ENCODE data around the gene WDR86. TPM values are rescaled to one million over a fixed set of nuclear protein-coding genes. Genes with fewer than 3 reads are reported as not detected.
A peak's percentile ranks its signal among the peaks of the same experiment; 100 is the strongest.

Gene WDR86
- total RNA-seq, 1 experiment from 2014 or later: 8.1 TPM

GRCh38 chr7:151405056-151405455, 4.8 kb downstream of the WDR86 start:
- no peak overlapping the region for H2AFZ ChIP-seq (ENCODE audit: low read length)
- H3K23me2 ChIP-seq (ENCODE audit: insufficient read length, low read depth, low read length, poor library complexity, severe bottlenecking): peaks cover 16% of the 10 kb centered on the region
- H3T11ph ChIP-seq (ENCODE audit: low read length): no peak overlapping the region
- no peak overlapping the region for H3K27ac ChIP-seq (ENCODE audit: insufficient read length, low read depth, low read length)
- Mint-ChIP-seq H3K27ac (no peak overlapping the region), H3K36me3 (ENCODE audit: insufficient read depth in 1 of 3, low read depth in 3 of 3) (peaks cover 0 to 8% (median 2%) of the 10 kb centered on the region in 3 experiments; a peak in 5 of 7 replicates), H3K9me3 (no peaks in the 10 kb centered on the region), H3K4me3 (no peak overlapping the region; a peak in 1 of 5 replicates), H3K27me3 (ENCODE audit: low read depth) (peaks cover 11% of the 10 kb centered on the region), H3K4me1 (peaks cover 22 to 30% of the 10 kb centered on the region in 2 experiments)
- no peak overlapping the region for H2AK5ac ChIP-seq (ENCODE audit: insufficient read length, low read length)
- H2BK20ac ChIP-seq (ENCODE audit: low read depth, low read length, poor library complexity, severe bottlenecking): no peak overlapping the region
- WGBS (ENCODE audit: extremely low coverage, insufficient read length, low lambda C conversion rate): no CpG with 5 or more reads among the region's 9 CpGs
- no peak for TF ChIP-seq CTCF (conservative IDR thresholded peaks at IDR 0.05)
- H3K4me1 ChIP-seq (ENCODE audit: insufficient read depth, low read length): no peaks in the 10 kb centered on the region; the same call in 1 of the 2 replicates
- H3K79me2 ChIP-seq (ENCODE audit: insufficient read depth, low read length): no peaks in the 10 kb centered on the region
- DNase-seq: peak; percentile 19
- H3K4me2 ChIP-seq (ENCODE audit: insufficient read depth, insufficient read length, low read length): no peak overlapping the region
- no peak overlapping the region; the same call in 1 of the 2 replicates for H3K14ac ChIP-seq (ENCODE audit: insufficient read depth, low read length)
- no peak overlapping the region for H3K56ac ChIP-seq (ENCODE audit: insufficient read length, low read depth, low read length)
- no peak overlapping the region for H4K91ac ChIP-seq (ENCODE audit: insufficient read length, low read depth, low read length)
- no peak overlapping the region for H4K8ac ChIP-seq (replicated peaks; ENCODE audit: insufficient read length, low read depth, low read length)
- H3K27me3 ChIP-seq (ENCODE audit: insufficient read depth, low read length): no peaks in the 10 kb centered on the region; the same call in 1 of the 2 replicates
- no peak overlapping the region for H3K9ac ChIP-seq (ENCODE audit: extremely low read depth, insufficient read length, low read length)
- no peak overlapping the region for H2BK5ac ChIP-seq (ENCODE audit: insufficient read length, low read length)
- H3K18ac ChIP-seq (ENCODE audit: insufficient read length, low read depth, low read length): no peak overlapping the region
- H3K23ac ChIP-seq (ENCODE audit: insufficient read length, low read depth, low read length): no peak overlapping the region
- H2BK12ac ChIP-seq (ENCODE audit: insufficient read length, low read depth, low read length): no peak overlapping the region
- H4K5ac ChIP-seq (ENCODE audit: insufficient read length, low read depth, low read length): no peak overlapping the region
- no peaks in the 10 kb centered on the region for H3K79me1 ChIP-seq (ENCODE audit: insufficient read depth, low read depth, low read length, poor library complexity, severe bottlenecking)
- no peaks in the 10 kb centered on the region for H4K20me1 ChIP-seq (ENCODE audit: control insufficient read depth, insufficient read depth, insufficient read length)
- H3K4ac ChIP-seq (ENCODE audit: low read depth, low read length): no peak overlapping the region
- no peak overlapping the region for H2BK15ac ChIP-seq (ENCODE audit: low read depth, low read length)
- H3K9me3 ChIP-seq (ENCODE audit: control insufficient read depth, low read depth, low read length): no peaks in the 10 kb centered on the region
- no peak overlapping the region for H2BK120ac ChIP-seq (ENCODE audit: low read depth, low read length, poor library complexity, severe bottlenecking)
